Colon (tissue), 2 donors: ENCODE measurements around the gene PPP6R2.

ENCODE experiments used
- FAIRE-seq: peaks from 2 replicates; lab custom pipeline; 2012; peaks lifted over from hg19 to GRCh38; lab: Jason Lieb, UNC
- donor health status: control.
- donor health status: control.

Gene PPP6R2

GRCh38 chr22:50468626-50469025 lies 125.5 kb downstream of the PPP6R2 start:
- no peak for FAIRE-seq

DNA sequence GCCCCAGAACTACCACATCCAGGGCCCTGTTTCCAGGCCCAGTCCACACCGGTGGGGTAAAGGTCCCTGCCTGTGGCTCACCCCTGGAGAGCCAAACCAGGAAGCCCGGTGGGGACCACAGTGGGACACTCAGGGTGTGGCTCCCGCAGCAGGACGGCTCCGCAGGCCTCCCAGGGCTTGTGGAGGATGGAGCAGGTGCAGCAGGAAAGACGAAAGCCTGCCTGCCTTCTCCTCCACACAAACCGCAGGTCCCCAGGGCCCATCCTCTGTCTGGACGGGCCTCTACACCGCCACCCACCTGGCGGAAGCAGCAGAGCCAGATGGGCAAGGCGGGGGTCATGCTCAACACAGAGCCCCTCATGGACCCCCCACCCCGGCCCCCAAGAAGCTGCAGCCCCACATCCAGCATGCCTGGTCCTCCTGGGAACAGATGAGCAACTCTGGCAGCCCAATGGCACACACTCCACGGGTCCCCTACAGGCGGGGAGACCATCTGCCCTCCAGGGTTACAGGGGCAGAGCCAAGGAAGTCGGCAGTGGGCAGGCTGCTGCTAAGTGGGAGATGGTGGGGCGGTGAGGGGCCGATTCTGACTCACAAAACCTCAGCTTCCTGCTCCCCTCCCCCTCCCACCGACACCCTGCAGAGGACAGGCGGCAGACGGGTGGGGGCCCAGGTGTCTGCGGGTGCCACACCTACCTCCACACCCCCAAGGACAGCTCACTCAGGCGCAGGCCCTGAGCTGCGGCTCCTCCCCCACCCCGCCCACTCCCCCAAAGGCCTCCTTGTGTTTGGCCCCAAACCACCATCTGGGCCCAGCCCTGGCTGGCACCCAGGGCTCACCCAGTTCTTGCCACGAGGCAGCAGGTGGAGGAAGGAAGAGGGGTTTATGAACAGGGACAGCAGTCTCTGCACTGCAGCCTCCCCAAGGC lies 126.5 kb downstream of the PPP6R2 start:
- FAIRE-seq: no peak

GRCh38 chr22:50470491-50470890 lies 127.4 kb downstream of the PPP6R2 start:
- FAIRE-seq: no peak

DNA sequence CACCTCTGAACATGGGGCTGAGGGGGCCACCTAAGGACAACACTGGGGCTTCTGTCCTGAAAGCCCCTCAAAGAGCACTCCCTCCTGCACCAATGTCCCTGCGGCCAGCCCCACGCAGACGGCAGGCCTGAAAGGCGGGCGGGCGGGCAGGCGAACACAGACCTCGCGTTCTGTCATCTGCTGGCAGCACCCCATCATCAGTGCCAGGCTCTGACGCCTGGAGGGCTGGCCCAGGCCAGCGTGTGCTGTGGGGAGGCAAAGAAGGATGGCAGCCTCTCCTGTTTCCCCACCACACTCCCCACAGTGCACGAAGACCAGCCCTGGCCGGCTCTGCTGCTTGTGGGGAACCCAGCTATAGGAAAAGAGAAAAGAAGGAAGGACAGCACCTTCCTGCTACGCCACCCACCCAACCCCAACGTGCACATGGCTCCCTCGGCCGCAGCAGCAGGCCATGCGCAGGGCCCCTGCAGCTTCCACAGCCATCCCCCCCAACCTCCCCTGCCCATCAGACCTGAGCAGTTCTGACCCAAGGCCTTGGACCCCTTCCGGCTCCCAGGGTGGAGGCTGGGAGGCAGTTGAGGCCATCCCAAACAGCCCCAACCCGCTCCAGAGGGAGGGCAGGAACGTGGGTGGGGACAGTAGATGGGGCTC lies 128.2 kb downstream of the PPP6R2 start:
- FAIRE-seq: no peak

- no peak for FAIRE-seq
These were observed 128.8 kb downstream of the PPP6R2 start for GRCh38 chr22:50471962-50472361.

GRCh38 chr22:50473088-50473487 lies 130.0 kb downstream of the PPP6R2 start:
- FAIRE-seq: no peak

- FAIRE-seq: no peak
These were observed 130.9 kb downstream of the PPP6R2 start for GRCh38 chr22:50473855-50474671.

GRCh38 chr22:50474710-50475651 lies 131.9 kb downstream of the PPP6R2 start, which contains the start of gene SBF1:
Gene SBF1, minus strand, starts transcription at chr22:50475035. Its CDS starts 195 bp downstream, at chr22:50474840.
- no peak for FAIRE-seq

GRCh38 chr22:50475652-50476002 lies 132.5 kb downstream of the PPP6R2 start:
- FAIRE-seq: no peak

DNA sequence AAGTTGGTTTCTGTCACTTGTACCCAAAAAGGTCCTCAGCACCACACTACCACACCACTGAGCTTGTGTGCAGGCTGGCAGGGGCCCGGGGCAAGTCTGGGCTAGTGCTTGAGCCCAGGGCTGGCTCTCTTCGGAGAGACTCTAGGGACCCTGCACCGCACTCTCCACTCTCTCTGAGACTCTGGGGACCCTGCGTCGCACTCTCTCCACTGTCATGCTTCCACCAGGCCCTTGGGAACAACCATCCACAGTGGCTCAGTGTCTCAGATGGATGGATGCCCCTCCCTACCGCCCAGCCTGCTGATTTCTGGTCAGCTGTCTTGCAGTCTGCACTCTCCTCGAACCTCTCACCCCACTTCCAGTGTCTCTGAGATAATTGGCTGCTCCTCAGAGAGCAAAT lies 133.7 kb downstream of the PPP6R2 start:
- FAIRE-seq: no peak

- FAIRE-seq: no peak
These were observed 134.8 kb downstream of the PPP6R2 start for GRCh38 chr22:50477923-50478322.

- FAIRE-seq: no peak
These were observed 136.6 kb downstream of the PPP6R2 start for GRCh38 chr22:50479721-50480120.

DNA sequence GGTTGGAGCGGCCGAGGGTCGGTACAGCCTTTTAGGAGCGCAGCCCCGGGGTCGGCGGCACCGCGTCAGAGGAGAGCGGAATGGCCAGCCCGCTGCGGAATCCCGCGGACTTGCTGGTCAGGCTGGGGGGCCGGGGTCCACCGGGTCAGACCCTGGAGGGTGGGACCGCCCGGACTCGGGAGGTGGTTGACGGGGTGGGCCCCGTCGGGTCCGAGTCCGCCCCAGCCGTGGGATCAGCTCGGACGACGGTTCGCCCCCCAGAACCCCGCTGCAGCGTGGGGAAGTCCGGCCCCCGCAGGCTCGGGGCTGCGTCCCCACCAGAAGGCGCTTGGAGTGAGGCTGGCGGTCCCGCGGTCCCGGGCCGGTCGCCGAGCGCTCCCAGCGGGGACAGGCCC lies 137.9 kb downstream of the PPP6R2 start:
- FAIRE-seq: no peak

DNA sequence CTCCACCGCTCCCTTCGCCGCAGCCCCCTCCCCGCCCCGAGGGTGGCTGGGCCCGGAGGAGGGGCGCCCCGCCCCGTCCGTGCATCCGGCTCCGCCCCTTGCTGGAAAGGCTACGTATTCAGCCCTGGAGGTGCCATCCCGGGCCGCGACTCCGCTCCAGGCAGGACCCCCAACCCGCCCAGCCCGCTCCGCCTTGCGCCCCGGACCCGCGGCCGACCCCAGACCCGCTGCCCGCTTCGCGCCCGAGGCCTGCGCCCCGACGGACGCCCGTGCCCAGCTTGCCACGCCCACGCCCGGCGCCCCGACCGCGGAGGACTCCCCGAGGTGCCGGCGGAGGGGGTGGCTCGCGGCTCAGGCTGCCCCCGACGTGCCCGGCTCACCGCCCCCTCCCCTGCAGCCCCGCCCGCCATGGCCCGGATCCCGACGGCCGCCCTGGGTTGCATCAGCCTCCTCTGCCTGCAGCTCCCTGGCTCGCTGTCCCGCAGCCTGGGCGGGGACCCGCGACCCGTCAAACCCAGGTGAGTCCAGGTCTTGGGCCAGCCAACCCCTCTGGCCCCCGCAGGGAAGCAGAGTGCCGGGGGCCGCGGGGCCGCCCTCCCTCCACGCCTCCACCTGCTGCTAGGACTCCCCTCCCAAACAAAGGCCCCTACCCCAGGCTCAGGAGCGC lies 138.4 kb downstream of the PPP6R2 start, which contains the start of gene ADM2:
Gene ADM2 (plus strand): TSS at position 104 of the 667 bp plus-strand sequence. CDS start 305 bp downstream, at position 409.
- FAIRE-seq: no peak

GRCh38 chr22:50482107-50483074 lies 139.3 kb downstream of the PPP6R2 start:
- no peak for FAIRE-seq

- no peak for FAIRE-seq
These were observed 140.0 kb downstream of the PPP6R2 start for GRCh38 chr22:50483106-50483505.

- no peak for FAIRE-seq
These were observed 140.4 kb downstream of the PPP6R2 start for GRCh38 chr22:50483556-50483955.

- FAIRE-seq: no peak
These were observed 141.1 kb downstream of the PPP6R2 start for GRCh38 chr22:50483977-50484853.
